Fibroblast of pulmonary artery (primary cell): Measurements from ENCODE around the gene TSKS.

Experiments
- DNase-seq: peaks from one replicate; pipeline ENCODE4 v3.0.0-alpha.2; 2010; ENCODE audit warnings: low read depth
- H3K4me3 ChIP-seq: replicated peaks from 2 replicates; pipeline ENCODE4 v1.5.1; 2011; ENCODE audit warnings: low read depth, mild to moderate bottlenecking, control low read depth, low read length, moderate library complexity
- CTCF ChIP-seq: IDR thresholded peaks from 2 replicates; pipeline ENCODE4 v1.5.1; 2011; ENCODE audit warnings: mild to moderate bottlenecking, control low read depth, low read length, inconsistent platforms; ENCODE audit errors: missing control alignments

The TSKS gene

GRCh38 chr19:49763230-49763629 is at the start of gene TSKS:
TSS of gene TSKS (minus strand) at chr19:49763306. CDS start at chr19:49763247, 59 bp downstream.
- H3K4me3 ChIP-seq = no peak within 1 kb of the TSS
- no peak for TF ChIP-seq CTCF
- no peak for DNase-seq

GRCh38 chr19:49812452-49812996 is 49.4 kb upstream of the TSKS start:
- H3K4me3 ChIP-seq = peak overlapping the region; percentile 77
- TF ChIP-seq CTCF = no peak
- DNase-seq = no peak

GRCh38 chr19:49811328-49811727 is 48.2 kb upstream of the TSKS start:
- TF ChIP-seq CTCF = no peak
- no peak for DNase-seq
- no peak overlapping the region for H3K4me3 ChIP-seq

GRCh38 chr19:49809941-49810389 is 46.9 kb upstream of the TSKS start:
- no peak for TF ChIP-seq CTCF
- H3K4me3 ChIP-seq = no peak overlapping the region
- DNase-seq = no peak

GRCh38 chr19:49809160-49809940 is 46.2 kb upstream of the TSKS start:
- no peak for TF ChIP-seq CTCF
- no peak for DNase-seq
- peak overlapping the region; percentile 64 for H3K4me3 ChIP-seq

- no peak for TF ChIP-seq CTCF
- DNase-seq = peak; percentile 84
- H3K4me3 ChIP-seq = peak overlapping the region; percentile 64
Measured at GRCh38 chr19:49808711-49809159, 45.6 kb upstream of the TSKS start.
